SKM-1 (cell line): ENCODE measurements around the gene MPPED2.

Source experiments
- DNase-seq: peaks from one replicate; lab custom pipeline; 2025; ENCODE audit not compliant: unreplicated experiment; lab: John Stamatoyannopoulos, UW

Gene MPPED2

DNA sequence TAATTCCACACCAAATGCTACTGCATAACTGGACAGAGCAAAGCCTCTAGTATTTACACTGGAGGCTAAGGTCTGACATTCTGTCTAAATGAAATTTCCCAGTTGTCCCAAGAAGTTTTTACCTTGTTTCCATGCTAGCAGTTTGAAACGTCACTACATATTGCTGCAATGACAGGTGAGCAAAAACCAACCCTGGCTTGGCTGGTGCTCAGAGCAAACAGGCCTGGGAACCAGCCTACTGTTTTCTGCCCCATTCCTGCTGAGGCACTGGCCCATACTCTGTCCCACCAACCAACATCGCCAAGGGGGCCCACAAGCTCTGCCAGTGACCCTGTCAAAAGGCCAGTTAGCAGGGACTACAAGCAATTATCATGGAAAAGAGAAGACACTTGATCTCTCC lies 131.1 kb downstream of the MPPED2 start:
- DNase-seq, result no peak

DNA sequence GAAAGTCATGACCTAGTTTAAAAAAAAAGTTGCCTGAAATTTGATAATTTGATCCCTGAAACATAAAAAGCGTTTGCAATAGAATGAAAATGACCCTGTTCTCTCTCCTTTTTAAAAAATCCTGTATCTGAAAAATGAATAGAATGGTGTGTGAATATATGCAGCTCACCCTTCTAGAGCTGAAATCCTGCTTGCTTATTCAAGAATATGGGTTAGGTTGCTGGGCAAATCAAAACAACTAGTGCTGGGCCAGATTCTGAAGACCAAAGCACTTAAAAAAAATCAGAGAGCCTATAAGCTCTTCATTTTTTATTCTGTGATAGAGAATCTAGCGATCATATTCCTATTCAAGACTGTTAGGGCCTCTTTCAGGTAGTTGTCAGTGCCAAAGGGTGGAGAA lies 131.6 kb downstream of the MPPED2 start:
- DNase-seq, result no peak

DNA sequence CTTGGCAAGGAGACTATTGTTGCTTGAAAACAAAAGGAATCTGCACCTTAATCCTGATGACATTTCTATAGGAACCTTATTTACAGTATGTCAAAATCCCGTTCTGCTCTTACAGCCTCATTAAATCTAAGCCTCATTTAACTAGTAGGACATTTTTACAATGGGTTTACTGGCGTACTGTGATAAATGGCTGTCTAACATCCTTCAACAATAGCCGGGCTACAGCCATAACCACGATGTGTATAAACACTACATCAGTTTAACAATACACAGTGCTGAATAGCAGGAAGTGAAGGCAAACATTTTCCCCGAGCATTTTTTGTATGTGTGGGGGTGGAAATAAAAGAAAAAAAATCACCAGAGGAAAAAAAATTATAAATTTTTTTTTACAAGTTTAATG lies 132.0 kb downstream of the MPPED2 start:
- no peak for DNase-seq

DNA sequence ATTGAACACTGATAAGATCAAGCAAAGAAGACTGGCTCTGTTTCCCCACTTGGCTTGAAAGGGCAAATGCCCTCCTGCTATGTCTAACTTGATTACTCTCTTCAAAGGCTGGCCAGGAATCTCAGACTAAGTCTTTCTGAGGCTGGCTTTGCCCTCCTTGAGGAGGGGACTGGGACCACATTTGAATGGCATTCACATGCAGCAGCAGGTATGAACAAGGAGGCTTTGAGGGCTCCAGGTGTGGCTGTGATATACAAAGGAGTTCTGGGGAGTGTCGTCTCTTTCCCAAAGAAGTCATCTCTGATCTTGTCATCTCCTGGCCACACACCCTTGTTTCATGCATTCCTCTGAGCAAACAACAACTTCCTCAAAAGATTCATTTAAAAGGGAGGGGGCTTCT lies 132.4 kb downstream of the MPPED2 start:
- DNase-seq, result no peak

DNA sequence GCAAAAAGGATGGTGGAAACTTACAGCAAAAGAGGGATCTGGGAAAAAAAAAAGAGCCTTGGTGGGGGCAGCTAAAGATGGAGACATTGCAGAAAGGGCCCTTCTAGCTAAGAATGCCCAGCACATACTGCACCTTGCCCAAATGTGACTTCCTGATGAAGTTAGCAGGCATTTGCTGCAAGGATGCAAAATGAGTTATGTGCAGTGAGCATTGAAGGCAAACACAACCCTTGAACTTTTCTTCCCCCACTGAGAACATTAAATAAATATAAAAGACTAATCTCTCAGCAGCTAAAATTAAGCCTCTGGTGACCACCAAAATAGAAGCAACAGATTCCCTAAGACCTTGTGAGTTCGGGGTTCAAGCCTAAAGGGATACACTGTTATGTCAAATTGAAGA lies 133.3 kb downstream of the MPPED2 start:
- no peak for DNase-seq

DNA sequence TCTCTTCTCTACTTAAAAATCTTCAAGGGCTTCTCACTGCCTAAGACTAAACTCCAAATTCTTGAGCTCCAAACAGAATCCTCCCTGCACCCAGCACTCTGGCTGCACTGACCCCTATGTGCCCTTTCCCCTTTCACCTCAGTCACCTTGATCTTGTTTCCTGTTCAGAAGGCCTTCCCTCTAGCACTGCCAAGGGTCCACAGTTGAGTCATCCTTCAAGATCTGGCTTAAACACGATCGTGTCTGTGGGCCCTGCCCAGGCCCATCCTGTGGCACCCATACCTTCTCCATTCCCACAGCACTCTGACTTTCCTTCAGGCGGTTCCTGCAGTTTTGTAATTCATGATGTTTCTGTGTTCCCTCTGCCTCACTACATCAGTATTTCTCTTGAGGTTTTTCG lies 134.0 kb downstream of the MPPED2 start:
- DNase-seq, result no peak

DNA sequence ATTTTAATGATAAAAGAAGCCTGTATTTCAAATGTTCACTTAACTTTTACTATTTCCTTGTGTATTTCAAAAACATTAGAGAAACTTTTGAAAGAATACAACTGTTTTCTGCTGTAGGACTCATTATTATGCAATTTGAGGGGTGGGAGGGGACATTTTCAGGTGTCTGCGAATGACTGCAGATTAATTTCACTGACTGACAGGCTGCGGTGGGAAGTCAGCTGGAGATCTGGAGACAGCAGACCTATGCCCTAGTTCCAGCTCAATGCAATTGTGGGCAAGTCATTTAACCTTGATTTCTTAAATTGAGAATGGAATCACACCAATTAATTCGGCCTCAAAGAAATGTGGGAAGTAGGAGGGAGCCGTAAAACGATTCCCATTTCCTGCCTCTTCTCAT lies 134.5 kb downstream of the MPPED2 start:
- DNase-seq, result no peak

DNA sequence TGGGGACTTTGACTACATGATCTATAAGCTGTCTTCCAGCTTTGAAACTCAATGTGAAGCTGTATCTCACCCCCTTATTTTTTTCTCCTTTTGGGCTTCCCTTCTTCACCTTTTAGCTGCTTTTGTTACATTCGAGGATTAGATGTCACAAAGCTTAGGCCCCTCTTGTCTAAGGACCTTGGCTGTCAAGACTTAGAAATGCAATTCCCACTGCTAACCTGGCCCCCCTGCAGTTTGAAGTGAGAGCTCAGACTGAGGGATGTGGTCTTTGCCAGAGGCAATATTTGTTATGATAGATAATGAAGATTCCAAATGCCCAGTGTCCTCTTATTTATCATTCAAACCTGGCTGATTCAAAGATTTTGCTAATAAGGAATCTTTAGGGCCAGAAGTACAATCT lies 135.0 kb downstream of the MPPED2 start:
- DNase-seq, result no peak

DNA sequence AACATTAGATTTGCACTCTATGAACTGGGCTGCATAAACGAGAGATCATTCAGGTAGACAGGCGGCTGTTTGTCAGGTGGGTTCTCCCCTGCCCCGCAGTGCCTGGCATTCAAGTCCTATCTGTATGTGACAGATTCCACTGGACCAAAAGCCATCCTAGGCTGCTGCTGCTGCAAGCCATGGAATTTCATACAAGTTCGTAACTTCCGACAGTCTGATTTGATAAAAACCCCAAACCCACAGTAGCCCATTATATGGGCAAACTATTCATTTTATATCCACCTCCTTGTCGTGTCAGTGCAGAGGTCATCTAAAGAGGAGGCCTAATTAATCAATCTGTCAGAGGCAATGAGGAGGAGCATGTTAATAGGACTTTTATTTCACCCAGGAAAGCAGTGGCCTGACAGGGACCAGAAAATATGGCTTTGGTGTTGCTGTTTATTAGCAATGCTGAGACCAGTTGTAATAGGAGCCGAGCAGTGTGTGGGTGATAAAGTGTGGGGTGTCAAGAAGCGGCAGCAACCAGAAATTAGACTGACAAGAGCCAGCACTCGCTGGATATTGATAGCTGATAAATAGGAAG lies 139.0 kb downstream of the MPPED2 start:
- no peak for DNase-seq

DNA sequence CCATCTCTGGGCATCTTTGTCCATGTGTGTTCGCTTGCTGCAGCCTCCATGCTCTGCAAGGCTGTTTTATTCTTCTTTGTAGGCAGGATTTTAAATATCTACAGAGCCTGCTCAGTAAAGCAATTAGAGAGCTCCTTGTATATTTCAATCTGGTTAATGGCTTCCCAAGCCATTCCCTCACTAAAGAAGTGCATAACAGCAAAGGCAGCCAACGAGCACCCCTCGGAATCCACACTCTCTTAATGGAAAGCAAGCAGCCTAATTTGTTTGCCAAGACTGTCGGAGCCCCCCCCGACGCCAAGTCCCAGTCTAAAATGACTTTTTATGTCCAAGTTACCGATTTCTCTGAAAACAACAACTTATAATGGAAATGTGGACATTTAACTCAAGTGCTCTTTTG lies 139.6 kb downstream of the MPPED2 start:
- no peak for DNase-seq

DNA sequence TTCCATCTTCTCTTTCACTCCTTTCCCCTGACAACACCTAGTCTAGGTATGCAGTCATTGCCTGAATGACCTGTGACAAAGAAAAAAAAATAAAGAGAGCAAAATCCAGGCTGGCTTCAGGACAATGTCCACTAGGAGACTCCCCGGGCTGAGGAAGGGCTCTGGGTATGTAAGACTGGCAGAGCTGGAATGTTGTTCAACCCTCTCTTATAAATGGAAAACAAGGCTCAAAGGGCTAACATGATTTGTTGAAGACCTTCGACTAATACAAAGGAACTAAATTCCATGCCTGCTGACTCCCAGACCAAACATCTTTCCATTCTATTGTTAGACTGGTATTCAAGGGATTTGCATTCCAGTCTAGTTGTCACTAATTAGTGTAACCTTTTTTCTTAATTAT lies 141.1 kb downstream of the MPPED2 start:
- DNase-seq, result no peak

DNA sequence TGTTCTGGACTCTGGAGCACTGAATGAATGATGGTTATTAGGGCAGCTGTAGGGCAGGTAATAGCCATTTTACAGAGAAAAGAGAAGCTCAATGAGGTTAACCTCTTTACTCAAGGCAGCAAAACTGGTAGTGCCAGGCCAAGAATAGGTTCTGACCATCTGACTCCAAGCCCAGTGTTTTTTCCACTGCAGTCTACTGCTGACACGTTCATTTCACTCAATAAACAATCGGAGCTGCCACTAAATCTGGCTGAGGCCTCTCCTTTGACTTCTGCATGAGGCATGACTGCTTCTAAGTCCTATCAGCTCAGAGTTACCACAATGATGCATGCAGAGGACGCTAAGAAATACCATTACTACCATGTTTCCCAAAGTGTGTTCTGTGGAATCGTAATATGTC lies 145.6 kb downstream of the MPPED2 start:
- DNase-seq, result no peak

DNA sequence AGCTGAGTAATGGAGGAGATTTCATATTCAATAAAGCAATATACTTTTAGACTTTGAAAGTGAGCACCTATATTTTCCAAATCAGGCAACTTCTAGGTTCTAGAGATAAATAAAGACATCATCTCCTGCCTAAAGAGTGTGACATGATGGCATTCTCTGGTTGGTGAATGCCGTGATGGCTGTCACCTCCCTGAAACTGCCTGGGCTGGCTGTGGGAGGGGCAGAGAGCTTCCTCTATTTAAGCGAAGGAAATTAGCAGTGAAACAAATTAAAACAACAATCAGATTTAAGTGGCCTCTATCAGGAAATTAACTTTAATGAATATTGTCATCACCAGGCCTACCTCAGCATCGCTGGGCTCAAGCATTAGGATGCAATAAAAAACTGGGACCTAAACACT lies 149.4 kb downstream of the MPPED2 start:
- DNase-seq, result no peak

DNA sequence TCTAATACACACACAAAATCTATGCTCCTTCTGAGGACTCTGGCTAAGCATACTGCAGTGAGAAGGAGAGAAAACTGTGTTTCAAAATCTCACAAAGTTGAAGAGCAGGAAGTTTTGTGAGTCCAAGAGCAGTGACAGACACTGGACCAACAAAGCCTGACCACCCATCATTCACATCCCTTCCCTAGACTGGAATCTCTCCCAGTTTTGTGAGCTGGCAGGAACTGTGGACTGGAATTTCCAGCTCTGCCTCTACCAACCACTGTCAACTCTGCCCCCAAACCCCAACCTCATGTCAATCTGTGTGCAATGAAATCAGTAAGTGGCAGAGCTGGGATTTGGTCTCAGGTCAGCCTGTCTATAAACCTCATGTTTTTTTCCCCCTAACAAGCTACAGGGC lies 150.7 kb downstream of the MPPED2 start:
- no peak for DNase-seq

DNA sequence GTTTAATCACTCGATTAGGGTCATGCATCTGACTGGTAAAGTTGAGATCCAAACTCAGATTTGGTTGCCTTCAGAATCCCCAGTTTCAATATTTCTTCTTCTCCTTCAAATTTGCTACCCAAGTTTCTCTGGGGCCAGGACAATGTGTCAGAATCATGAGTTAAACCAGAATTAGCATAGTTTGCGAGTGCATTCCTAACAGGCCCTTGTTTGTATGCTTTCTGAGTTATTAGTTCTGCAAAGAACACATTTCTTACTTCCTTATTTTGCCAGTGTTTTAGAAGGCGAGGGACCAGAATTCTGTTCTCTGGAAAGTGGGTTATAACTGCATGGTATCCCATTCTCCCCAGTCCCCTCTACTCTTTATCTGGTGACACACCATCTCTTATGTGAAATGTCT lies 151.3 kb downstream of the MPPED2 start:
- DNase-seq, result no peak

DNA sequence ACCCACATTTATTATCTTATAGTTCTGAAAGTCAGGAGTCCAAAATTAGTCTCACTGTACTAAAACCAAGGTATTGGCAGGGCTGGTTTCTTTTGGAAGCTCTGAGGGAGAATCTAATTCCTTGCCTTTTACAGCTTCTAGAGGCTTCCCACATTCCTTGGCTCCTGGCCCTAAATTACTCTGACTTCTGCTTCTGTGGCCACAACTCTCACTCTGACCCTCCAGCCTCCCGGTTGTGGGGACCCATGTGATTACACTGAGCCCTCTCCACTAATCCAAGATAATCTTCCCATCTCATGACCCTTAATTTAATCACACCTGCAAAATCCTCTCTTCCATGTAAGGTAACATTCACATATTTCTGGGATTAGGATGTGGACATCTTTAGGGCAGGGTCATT lies 152.3 kb downstream of the MPPED2 start:
- no peak for DNase-seq

DNA sequence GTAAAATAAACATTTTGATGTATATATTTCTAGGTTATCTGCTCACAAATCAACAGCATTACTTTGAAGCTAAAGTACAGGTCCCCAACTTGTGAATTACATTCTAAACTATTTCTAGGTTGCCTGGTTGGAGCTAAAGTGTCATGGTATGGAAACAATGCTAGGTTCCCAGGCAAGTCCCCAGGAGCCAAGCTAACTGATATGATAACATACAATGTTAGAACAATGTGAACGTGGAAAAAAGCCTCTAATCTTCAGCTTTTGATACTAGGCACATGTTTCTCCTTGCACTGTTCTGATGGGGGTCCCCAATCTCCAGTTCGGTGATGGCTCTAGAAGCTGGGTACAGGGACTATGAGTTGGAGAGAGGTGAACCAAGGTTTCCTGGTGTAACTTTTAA lies 153.4 kb downstream of the MPPED2 start:
- DNase-seq, result no peak

DNA sequence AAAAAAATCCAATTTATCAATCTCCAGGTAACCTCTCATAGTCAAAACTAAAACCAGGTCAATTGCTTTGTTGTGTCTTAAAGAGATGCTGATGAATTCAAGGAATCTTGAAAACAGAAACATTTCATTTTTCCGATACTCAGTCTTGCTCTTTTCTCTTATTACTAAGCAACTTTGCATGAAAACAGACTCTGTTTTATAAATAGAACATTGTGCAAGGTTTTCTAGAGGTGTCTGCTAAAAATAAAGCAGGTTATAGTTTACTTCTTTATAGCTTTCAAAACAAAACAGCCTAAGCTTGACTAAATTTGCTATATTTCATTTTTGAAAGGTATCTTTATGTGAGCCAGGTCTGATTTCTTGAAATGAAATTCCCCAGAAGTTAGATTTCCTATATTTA lies 154.0 kb downstream of the MPPED2 start:
- no peak for DNase-seq

DNA sequence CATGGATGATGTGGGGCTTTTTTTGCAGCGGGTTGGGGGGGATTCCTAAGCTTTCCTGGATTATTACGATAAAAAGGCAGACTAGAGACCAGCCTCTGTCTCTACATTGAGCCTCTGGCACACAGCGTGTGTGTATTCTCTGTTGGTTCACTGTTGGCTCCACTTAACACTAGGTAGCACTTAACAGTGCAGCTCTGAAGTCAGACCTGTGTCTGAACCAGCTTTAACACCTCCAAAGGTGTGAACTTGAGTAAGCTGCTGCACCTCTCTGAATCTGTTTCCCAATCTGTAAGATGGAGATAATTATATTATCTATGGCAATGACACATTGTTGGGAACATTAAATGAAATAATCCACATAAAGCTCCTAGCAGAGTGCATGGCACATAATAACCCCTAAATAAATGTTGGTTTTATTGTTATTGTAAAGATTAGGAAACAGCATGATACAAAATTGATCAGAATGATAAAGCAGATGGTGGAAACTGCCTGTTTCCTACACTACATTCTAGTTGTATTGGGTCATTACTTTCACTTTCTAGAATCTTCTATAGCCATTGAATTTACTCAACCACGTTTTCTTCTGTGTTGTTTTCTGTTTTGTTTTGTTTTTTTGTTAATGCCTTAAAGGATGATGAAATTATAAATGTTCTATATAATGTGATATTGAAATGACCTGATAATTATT lies 154.9 kb downstream of the MPPED2 start:
- no peak for DNase-seq

DNA sequence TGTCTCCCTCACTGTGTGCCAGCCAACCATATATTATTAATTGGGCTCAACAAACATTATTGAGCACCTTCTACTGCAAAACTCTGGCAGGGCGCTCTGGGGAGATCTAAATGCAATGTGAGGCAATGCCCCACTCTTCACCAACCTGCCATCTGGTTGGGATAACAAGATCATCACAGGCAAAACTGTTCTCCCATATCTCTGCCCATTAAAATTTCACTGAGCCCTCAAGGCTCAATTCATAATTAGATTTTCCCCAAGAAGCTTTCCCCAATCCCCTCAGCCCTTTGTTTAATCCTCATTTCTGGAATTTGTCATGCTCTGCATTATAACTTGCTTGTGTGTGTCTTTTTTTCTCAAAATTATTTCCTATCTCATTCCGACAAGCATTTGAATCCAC lies 156.6 kb downstream of the MPPED2 start:
- DNase-seq, result no peak

DNA sequence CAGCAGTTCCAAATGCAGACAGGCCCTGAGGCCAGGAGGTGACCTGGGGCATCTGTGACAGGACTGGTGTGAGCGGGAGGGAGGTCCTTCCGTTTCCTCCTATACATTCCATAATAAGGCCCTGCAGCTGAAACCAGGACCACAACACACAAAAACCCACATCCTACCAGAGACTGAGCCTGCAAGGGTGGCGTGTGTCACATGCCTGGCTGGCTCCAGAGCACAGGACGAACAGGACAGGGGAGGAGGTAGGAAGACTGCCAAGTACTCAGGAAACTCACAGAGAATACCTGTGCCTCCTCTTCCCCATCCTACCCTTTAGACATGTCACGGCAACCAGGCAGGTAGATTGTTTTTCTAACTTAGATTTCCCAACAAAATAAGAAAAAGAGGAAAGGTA lies 159.4 kb downstream of the MPPED2 start:
- DNase-seq, result no peak

DNA sequence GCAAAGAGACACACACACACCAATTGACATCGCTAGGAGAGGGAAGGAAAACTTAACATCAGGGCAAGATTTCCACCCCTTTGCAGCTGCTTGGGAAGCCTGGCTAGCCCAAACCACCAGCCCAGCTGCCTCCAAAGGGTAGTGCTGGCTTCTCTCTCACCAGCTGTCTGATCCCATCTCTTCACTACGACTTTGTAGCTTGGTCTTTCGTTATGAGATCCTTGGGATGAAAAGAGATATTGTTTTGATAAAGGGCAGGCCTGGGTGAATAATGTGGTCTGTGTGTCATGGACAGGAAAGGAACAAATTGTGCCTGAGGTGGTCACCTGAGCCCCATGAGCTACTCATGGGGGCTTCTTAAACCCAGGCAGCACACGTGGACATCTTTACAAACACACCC lies 161.3 kb downstream of the MPPED2 start:
- no peak for DNase-seq

DNA sequence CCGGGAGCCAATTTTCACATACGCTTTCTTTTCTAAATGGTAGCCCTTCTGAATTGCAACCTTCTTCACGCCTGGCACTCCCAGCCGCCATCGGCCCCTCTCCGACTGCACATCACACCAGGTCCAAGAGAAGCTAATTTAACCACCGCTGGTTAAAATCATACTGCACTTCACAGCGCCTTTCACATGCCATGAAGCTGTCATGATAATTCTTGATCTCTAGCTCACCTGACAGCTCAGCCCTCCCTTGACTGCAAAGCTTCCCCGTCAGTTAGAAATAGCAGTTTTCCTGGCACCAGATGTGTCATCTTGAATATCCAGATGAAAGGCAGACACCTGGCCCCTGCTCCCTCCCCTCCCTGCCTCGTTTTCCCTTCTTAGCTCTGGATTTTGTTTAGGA lies 161.8 kb downstream of the MPPED2 start:
- no peak for DNase-seq
